Neutrophil (primary cell): ENCODE data around the gene PLA2G6.

Source experiments
- H3K27ac ChIP-seq: fragments of 200-600 bp; sonication (generic); 2 replicates; pipeline ENCODE4 v1.5.1; 2016; ENCODE audit warnings: mild to moderate bottlenecking, moderate library complexity
- H3K27me3 ChIP-seq: fragments of 200-600 bp; sonication (generic); 2 replicates; pipeline ENCODE4 v1.6.0; 2016; ENCODE audit warnings: mild to moderate bottlenecking
- H3K36me3 ChIP-seq: fragments of 200-600 bp; sonication (generic); 2 replicates; pipeline ENCODE4 v1.5.1; 2017
- H3K4me1 ChIP-seq, 2 experiments: fragments of 200-600 bp in 1 of 2; sonication (generic) in 1 of 2; 1 replicate in 1 of 2; 2 replicates in 1 of 2; pipeline versions ENCODE4 v1.5.1 to v1.6.1; 2013 to 2016; ENCODE audit warnings: low read depth in 1 of 2, low read length in 1 of 2, mild to moderate bottlenecking in 1 of 2, moderate library complexity in 1 of 2; ENCODE audit not compliant: control insufficient read depth in 1 of 2, insufficient read depth in 1 of 2
- H3K4me3 ChIP-seq, 2 experiments: fragments of 200-600 bp in 1 of 2; sonication (generic) in 1 of 2; 1 replicate in 1 of 2; 2 replicates in 1 of 2; pipeline ENCODE4 v1.5.1; 2013 to 2016; ENCODE audit warnings: low read depth in 1 of 2, low read length in 1 of 2, mild to moderate bottlenecking in 1 of 2, moderate library complexity in 1 of 2
- H3K9me3 ChIP-seq: fragments of 200-600 bp; sonication (generic); 2 replicates; pipeline ENCODE4 v1.5.1; 2016
- TF ChIP-seq, protein P1 (sequence below): fragments of 200-600 bp; sonication (generic); IDR thresholded peaks from 2 replicates; pipeline ENCODE4 v1.5.1; 2016; ENCODE audit warnings: antibody characterized with exemption

The PLA2G6 gene

DNA sequence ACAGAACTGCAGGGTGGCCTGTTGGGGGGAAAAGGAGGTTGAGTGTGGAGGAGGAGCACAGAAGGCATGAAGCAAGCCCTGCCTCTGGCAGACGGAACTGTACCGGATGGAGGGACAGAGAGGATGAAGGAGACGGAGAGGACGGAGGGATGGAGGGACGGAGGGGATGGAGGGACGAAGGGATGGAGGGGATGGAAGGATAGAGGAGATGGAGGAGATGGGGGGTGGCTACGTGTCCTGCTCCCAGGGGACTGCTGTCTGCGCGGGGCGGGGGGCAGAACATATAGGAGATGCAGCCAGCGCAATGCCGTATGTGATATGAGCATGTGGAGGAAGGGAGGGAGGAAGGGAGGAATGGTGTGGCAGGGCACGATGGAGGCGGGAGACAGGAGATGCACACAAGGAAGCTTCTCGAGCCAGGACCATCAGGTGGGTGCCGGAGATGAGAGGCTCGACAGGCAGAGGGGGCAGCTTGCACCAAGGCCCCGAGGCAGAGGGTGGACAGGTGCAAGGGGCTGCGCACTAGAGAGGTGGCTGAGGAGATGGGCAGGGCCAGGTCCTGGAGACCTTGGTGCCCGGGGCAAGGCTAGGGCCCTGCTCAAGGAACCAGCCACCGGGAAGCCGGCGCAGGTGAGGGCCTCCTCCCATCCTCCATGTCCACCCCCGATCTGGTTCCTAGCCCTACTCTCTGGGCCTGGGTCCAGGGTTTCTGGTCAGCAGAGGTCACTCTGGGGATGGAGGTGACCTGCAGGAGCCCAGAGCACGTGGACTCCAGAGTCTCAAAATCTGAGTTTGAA lies 45.4 kb upstream of the PLA2G6 start:
- H3K4me1 ChIP-seq, result peaks cover 4 to 12% of the 10 kb centered on the region in 2 experiments

GRCh38 chr22:38223289-38223960 lies 41.8 kb upstream of the PLA2G6 start:
- TF ChIP-seq, protein P1, sequence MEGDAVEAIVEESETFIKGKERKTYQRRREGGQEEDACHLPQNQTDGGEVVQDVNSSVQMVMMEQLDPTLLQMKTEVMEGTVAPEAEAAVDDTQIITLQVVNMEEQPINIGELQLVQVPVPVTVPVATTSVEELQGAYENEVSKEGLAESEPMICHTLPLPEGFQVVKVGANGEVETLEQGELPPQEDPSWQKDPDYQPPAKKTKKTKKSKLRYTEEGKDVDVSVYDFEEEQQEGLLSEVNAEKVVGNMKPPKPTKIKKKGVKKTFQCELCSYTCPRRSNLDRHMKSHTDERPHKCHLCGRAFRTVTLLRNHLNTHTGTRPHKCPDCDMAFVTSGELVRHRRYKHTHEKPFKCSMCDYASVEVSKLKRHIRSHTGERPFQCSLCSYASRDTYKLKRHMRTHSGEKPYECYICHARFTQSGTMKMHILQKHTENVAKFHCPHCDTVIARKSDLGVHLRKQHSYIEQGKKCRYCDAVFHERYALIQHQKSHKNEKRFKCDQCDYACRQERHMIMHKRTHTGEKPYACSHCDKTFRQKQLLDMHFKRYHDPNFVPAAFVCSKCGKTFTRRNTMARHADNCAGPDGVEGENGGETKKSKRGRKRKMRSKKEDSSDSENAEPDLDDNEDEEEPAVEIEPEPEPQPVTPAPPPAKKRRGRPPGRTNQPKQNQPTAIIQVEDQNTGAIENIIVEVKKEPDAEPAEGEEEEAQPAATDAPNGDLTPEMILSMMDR, result no peak
- no peaks in the 10 kb centered on the region for H3K27me3 ChIP-seq
- H3K9me3 ChIP-seq, result no peaks in the 10 kb centered on the region
- H3K4me3 ChIP-seq, result no peak overlapping the region
- H3K4me1 ChIP-seq, result peaks cover 17 to 18% of the 10 kb centered on the region in 2 experiments
- no peak overlapping the region for H3K27ac ChIP-seq
- H3K36me3 ChIP-seq, result peaks cover 79% of the 10 kb centered on the region

More for the DNA sequence above, 45.4 kb upstream of the PLA2G6 start:
- Histone ChIP-seq H3K4me3 (no peak overlapping the region), H3K27ac (no peak overlapping the region), H3K9me3 (no peaks in the 10 kb centered on the region), H3K36me3 (peaks cover 93% of the 10 kb centered on the region), H3K27me3 (no peaks in the 10 kb centered on the region)
- TF ChIP-seq, protein P1, result no peak

GRCh38 chr22:38222797-38223119 lies 41.1 kb upstream of the PLA2G6 start:
- H3K9me3 ChIP-seq, result no peaks in the 10 kb centered on the region
- TF ChIP-seq, protein P1, result no peak
- H3K36me3 ChIP-seq, result peaks cover 73% of the 10 kb centered on the region
- peaks cover 23 to 25% of the 10 kb centered on the region in 2 experiments for H3K4me1 ChIP-seq
- no peak overlapping the region for H3K4me3 ChIP-seq
- no peaks in the 10 kb centered on the region for H3K27me3 ChIP-seq
- no peak overlapping the region for H3K27ac ChIP-seq

DNA sequence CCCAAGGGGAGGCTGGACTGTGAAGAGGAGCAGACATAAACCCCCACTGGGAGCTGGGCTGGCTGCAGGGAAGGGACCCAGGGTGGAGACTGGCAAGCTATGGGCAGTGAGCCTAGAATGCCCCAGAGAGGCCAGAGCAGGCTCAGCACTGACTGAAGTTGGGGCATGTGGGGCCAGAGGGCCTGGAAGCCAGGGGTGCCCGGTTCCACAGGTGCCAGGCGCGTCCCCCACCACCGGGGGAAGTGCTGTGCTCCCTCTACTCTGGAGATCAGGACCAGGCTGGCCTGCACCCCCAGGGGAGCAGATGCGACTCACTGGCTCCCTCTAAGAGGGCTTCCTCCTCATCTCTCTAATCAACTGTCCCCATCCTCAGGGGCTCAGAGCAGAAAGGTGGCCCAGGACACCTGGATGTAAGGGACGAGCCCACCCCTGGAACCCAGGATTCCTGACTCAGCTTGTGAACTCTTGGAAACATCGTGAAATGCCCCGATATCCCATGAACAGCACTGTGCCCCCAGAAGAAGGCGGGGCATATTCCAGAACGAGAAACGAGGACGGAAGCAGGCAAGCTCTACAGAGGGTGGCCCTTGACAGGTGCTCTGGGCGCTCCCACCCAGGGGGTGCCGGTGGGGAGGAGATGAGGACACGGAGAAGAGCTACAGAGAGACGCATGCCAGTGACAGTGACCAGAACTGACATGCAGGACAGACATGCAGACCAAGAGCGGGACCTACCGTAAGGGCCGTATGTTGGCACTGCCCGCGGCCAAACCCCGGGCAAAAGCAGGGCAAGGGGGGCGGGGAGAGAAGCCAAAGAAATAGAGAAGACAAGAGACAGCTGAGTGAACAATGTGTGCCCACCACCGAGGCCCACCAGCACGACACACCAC lies 40.5 kb upstream of the PLA2G6 start:
- TF ChIP-seq, protein P1, result no peak
- H3K36me3 ChIP-seq, result peaks cover 67% of the 10 kb centered on the region
- peaks cover 25% of the 10 kb centered on the region in 2 experiments for H3K4me1 ChIP-seq
- H3K4me3 ChIP-seq, result no peak overlapping the region
- no peaks in the 10 kb centered on the region for H3K27me3 ChIP-seq
- H3K27ac ChIP-seq, result no peak overlapping the region
- no peaks in the 10 kb centered on the region for H3K9me3 ChIP-seq

- Histone ChIP-seq H3K27ac (no peak overlapping the region), H3K36me3 (peaks cover 59% of the 10 kb centered on the region), H3K27me3 (no peaks in the 10 kb centered on the region), H3K4me3 (no peak overlapping the region), H3K9me3 (no peaks in the 10 kb centered on the region), H3K4me1 (peaks cover 30% of the 10 kb centered on the region in 2 experiments)
- TF ChIP-seq, protein P1, result no peak
These were observed 39.8 kb upstream of the PLA2G6 start for GRCh38 chr22:38221407-38221806.
